Astrocyte (in vitro differentiated cells and primary cell): ENCODE measurements around the gene CMBL.

Source experiments
- EZH2 ChIP-seq: IDR thresholded peaks from 2 replicates; pipeline ENCODE4 v1.6.1; 2012; ENCODE audit warnings: mild to moderate bottlenecking, low read length, inconsistent platforms; ENCODE audit not compliant: insufficient read depth
- TF ChIP-seq, protein P1 (sequence below): IDR thresholded peaks from 2 replicates; pipeline ENCODE4 v1.5.1; 2011; ENCODE audit warnings: low read depth, mild to moderate bottlenecking, inconsistent platforms, low read length, moderate library complexity; ENCODE audit not compliant: insufficient read depth

DNA sequence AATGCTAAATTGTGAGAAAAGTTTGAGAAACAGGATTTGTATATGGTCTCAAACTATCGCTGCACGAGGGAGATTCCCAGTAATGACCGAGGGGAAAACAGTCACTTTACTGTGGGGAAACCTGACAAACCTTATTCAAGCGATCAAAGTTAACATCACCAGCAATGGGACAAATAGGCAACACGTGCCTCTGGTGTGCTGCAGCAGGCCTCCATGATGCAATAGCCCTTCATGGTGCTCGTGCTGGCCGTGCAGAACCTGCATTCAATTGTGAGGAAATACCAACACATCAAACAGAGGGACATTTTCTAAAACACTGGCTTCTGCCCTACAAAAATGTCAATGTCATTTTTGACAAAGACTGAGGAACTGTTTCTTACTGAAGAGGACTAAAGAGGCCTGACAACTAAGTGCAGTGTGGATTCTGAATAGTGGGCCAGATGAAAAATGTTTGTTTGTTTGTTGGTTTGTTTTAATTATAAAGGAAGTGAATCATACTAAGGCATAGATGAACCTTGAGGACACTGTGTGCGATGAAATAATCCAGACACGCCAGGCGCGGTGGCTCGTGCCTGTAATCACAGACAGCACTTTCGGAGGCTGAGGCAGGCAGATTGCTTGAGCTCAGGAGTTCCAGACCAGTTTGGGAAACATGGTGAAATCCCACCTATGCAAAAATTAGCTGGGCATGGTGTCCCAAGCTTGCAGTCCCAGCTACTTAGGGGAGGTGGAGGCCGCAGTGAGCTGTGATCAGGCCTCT, 28.2 kb upstream of the CMBL start:
- TF ChIP-seq, protein P1, sequence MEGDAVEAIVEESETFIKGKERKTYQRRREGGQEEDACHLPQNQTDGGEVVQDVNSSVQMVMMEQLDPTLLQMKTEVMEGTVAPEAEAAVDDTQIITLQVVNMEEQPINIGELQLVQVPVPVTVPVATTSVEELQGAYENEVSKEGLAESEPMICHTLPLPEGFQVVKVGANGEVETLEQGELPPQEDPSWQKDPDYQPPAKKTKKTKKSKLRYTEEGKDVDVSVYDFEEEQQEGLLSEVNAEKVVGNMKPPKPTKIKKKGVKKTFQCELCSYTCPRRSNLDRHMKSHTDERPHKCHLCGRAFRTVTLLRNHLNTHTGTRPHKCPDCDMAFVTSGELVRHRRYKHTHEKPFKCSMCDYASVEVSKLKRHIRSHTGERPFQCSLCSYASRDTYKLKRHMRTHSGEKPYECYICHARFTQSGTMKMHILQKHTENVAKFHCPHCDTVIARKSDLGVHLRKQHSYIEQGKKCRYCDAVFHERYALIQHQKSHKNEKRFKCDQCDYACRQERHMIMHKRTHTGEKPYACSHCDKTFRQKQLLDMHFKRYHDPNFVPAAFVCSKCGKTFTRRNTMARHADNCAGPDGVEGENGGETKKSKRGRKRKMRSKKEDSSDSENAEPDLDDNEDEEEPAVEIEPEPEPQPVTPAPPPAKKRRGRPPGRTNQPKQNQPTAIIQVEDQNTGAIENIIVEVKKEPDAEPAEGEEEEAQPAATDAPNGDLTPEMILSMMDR, result no peak
- TF ChIP-seq EZH2, result no peak
